SKM-1 treated with dmso at 0.1 percent for 144 hours (cell line): ENCODE data around the gene SLC25A38.
"Not testable (repeated sequence)": the region's sequence is repeated elsewhere in the genome, so short reads cannot be mapped to it uniquely, and the experiment has no call there.

Source experiments
- DNase-seq: peaks from one replicate; lab custom pipeline; 2025; ENCODE audit not compliant: unreplicated experiment; lab: John Stamatoyannopoulos, UW

Gene SLC25A38

DNA sequence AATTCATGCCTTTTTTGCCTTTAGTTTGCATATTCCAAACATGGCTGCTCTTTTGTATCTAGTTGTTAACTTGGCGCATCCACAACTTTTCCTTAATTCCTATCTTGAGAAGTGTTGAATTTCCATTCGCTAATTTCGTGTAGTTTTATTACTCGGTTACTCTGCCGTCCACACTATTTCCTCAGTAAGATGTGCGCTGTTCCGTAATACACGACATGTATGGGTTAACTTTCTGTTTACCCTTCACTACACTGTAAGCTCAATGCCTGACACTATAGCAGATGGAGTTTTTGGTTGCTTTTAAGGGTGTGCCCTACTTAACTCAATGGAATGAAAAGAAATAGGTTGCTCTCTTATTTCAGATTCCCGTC, 24.1 kb downstream of the SLC25A38 start:
- no peak for DNase-seq

DNA sequence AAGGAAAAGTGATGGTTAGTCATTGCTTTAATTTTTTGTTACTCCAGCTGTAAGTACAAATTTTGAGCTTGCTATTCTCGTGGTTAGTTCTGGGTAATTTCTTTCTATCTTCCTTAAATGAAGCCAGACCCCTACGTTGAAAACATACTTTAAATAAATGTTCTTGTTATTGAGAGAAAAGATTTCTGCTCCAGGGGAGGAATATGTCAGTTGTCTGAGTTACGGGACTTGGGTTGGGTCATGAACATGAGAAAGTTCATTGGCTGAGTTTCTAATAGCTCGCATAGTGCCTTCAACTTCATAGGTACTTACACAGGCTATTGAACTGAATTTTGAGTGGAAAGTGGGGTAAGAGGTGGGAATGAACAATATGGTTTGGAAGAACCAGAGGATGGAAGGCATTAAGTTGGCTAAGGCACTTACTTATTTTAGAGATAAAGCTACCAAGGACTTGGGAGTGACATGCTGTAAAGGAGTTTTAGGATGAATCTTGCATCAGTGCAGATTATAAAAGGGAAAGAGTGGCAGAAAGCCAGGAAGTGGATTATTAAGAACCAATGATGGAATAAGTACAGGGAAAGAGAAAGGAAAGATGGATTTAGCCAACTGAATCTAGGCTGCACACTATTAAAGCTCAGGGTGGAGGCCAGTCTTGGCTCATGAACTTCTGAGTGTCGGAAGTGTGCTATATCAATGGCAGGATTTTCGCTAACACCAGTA, 24.8 kb downstream of the SLC25A38 start:
- DNase-seq = no peak

DNA sequence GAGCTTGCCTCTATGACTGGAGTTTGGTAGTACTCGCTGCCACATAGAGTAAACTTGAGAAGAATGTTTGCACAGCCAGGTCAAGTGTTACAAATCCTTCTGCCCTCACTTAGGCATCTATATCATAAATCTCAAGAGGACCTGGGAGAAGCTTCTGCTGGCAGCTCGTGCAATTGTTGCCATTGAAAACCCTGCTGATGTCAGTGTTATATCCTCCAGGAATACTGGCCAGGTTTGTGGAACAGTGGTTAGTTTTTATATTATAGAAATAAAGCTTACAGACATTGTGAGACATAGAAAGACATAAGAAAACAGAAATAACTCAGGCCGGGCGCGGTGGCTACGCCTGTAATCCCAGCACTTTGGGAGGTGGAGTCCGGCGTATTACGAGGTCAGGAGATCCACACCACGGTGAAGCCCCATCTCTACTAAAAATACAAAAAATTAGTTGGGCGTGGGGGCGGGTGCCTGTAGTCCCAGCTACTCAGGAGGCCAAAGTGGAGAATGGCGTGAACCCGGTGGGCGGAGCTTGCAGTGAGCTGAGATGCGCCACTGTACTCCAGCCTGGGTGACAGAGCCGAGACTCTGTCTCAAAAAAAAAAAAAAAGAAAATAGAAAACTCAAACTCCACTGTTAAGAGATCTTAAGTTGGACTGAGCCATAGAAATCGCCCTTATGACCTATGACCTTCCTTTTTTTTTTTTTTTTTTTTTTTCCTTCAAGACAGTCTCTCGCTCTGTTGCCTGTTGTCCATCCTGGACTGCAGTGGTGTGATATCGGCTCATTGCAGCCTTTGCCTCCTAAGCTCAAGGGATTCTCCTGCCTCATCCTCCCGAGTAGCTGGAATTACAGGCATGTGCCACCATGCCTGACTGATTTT, 25.6 kb downstream of the SLC25A38 start:
- no peak for DNase-seq

DNA sequence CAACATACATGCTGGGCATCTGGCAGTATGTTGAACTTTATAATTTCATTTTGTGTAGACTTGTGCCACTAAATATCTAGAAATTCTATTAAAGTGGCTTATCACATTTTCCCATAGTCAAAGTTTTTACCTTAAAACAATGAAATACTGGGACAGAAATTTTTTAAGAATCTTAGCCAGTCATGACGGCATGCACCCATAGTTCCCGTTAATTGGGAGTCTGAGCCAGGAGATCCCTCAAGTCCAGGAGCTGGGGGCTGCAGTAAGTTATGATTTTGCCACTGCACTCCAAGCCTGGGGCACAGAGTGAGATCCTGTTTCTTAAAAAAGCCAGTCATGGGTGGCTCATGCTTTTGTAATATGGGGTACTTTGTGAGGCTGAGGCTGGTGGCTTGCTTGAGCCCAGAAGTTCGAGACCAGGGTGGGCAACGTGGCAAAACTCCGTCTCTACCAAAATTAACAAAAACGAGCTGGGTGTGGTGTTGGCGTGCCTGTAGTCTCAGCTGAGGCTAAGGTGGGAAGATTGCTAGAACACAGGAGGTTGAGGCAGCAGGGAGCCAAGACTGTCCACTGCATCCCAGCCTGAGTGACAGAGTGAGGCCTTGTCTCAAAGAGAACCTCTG, 26.5 kb downstream of the SLC25A38 start:
- DNase-seq = no peak

DNA sequence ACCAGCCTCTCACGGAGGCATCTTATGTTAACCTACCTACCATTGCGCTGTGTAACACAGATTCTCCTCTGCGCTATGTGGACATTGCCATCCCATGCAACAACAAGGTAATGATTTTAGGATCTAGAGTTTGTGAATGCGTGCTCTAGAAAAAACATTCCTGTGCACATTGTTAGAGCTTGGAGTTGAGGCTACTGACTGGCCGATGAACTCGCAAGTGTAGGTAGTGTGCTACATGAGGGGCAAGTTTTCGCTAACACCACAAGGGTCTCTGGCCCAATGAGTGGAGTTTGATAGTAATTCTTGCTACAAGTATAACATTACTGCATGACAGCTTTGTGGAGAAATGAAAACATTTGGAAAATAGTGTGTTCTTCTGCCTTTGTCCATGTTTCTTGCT, 27.7 kb downstream of the SLC25A38 start:
- no peak for DNase-seq

DNA sequence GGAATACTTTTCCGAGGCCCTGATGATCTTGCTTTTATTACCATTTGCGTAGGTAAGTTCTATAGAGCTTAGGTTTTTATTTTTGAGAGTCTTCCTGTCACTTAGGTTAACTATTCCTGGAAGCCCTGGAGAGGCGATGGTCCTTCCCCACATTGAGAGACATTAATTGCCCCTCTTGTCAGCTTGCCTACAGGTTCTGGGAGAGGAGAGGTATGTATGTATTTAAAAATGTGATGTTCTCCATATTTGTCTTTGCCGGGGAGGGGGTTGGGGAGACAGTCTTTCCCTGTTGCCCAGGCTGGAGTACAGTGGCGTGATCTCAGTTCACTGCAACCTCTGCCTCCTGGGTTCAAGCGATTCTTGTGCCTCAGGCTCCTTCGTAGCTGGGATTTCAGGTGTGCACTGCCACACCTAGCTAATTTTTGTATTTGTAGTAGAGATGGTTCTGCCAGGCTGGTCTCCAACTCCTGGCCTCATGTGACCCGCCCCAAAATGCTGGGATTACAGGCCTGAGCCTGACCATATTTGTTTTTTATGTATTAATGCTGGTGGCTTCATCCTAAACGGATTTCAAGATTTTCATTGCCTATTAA, 29.6 kb downstream of the SLC25A38 start:
- no peak for DNase-seq

DNA sequence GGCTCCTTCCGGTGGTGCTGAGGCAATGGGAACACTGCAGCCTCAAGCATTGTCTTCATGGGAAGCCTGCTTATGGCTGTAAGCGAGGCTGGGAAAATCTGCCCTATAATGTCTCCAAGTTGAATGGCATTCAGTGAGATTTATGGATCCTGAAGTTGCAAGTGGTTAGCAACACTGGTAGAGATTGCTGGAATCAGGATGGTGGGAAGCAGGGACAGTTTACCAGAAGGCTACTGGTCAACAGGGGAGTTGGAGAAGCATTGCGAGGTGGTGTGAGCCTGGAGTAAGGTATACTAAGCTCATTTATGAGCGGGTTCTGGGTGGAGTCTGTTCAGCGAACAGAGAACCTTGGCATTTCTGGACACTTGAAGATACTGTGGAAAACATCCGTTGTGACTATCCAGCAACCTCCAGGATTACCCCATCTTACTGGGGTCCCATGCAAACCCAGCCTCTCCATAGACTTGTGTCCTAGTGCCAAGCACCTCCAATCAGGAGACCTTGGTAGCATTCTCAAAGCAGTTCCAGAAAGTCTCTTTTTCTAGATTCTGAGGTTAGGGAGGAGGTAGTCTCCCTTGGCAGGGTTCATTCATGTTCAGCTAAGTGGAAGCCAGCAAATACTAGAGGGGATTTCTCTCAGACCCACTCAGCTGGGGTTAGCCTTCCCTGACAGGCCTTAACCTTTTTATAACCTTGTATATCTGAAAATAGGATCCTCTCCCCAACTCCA, 30.7 kb downstream of the SLC25A38 start:
- no peak for DNase-seq

DNA sequence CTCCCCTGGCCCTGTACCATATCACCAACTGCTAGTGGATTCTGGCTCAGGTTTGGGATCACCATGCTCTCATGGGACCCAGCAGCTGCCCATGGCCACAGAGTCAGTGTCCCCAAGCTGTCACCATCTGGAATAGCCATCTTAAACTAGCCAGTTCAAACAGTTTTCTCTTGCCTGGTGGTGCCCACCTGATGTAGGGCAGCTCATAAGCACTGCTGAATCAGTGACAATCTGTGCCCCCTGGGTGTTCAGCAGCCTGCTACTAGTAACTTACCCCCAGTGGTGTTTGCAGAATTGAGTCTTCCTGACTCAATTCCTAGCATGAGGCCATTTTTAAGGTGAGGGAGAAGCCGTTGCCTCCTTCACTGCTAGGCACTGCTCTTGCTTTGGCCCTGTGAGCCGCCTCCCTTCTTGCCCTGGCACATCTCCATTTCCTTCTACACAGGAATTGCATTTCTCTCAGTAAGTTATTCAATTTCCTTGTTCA, 31.3 kb downstream of the SLC25A38 start:
- DNase-seq = no peak

DNA sequence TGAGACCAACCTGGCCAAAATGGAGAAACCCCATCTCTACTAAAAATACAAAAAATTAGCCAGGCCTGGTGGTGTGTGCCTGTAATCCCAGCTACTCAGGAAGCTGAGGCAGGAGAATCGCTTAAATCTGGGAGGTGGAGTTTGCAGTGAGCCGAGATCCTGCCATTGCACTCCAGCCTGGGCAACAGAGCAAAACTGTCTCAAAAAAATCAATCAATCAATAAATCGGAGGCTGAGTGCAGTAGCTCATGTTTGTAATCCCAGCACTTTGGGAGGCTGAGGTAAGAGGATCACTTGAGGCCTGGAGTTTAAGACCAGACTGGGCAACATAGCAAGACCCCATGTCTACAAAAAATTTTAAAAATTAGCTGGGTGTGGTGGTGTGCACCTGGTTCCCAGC, 32.1 kb downstream of the SLC25A38 start:
- not testable (repeated sequence) for DNase-seq

DNA sequence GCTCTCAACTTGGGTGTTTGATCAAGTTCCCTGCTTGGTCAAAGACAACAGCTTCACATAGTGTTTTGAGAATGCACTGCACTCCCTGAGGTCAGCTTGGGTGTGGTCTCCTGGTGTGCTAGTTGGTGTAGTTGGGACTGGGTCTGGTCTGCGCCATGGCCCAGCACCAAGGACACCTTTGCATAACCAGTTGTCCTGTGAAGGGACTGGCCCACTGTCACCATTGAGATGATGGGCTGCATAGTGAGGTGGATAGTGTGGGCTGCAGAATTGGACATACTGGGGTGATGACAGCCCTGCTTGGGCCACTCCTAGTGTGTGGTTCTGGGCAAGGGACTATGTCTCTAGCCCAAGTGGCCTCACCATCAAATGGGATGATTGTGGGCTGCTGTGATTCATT, 32.8 kb downstream of the SLC25A38 start:
- no peak for DNase-seq

DNA sequence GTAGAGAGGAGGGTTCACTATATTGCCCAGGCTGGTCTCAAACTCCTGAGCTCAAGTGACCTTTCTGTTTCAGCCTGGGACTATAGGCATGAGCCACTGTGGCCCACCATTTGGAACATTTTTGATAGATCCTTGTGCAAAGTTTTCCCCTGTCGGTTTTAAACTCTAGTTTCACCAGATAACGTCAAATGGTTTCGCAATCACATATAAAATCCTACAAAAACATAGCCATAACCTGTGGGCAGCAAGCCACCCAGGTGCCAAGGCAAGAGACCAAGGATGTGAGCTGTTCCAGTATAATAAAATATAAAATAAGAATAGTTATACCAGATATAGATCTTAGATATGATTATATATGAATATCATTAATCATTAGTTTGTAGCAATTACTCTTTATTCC, 33.8 kb downstream of the SLC25A38 start:
- DNase-seq = not testable (repeated sequence)

DNA sequence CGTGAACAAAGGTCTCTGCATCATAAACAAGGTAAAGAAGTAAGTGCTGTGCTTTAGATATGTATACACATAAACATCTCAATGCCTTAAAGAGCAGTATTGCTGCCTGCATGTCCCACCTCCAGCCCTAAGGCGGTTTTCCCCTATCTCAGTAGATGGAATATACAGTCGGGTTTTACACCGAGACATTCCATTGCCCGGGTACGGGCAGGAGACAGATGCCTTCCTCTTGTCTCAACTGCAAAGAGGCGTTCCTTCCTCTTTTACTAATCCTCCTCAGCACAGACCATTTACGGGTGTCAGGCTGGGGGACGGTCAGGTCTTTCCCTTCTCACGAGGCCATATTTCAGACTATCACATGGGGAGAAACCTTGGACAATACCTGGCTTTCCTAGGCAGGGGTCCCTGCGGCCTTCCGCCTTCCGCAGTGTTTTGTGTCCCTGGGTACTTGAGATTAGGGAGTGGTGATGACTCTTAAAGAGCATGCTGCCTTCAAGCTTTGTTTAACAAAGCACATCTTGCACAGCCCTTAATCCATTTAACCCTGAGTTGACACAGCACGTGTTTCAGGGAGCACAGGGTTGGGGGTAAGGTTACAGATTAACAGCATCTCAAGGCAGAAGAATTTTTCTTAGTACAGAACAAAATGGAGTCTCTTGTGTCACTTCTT, 35.5 kb downstream of the SLC25A38 start:
- not testable (repeated sequence) for DNase-seq

DNA sequence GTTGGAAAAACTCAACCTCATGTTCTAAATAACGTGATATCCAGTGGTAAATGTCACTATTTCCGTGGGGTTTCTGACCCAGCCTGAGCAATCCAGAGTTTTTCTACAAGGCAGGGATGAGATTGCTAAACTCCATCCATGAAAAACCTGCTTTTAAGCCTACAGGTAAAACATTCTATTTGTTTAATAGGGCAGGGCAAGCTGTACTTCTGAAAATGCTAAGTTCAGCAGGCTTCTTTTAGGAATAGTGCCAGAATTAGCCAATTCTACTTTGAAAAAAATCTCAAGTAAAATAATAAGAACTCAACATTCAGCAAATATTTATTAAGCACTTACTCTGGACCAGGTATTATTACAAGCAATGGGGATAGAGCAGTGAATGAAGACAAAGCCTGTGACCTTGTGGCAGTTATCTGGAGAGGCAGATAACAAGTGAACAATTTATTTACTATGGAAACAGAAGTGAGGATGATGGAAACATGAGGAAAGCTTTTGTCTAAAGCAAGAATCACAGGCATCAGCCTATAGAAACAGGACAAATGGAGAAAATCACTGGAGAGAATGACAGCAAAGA, 36.7 kb downstream of the SLC25A38 start:
- DNase-seq = no peak

DNA sequence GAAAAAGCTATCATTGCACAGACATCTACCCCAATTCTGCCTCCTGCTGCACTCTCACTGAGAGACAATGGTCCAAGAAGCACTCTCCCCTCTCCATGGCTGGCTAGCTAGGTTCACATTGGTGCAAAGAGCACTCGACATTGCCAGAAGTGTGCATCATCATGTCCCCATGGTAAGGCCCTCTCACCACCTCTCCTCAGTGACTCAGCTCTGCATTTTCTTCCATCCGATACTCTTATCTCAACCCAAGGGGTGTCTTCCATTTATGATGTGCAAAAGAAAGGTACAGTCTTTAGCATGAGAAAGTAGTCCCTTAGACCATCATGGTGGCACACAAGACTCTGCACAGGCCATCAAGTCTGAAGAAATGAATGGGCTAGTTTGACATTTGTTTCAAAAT, 37.4 kb downstream of the SLC25A38 start:
- DNase-seq = no peak

DNA sequence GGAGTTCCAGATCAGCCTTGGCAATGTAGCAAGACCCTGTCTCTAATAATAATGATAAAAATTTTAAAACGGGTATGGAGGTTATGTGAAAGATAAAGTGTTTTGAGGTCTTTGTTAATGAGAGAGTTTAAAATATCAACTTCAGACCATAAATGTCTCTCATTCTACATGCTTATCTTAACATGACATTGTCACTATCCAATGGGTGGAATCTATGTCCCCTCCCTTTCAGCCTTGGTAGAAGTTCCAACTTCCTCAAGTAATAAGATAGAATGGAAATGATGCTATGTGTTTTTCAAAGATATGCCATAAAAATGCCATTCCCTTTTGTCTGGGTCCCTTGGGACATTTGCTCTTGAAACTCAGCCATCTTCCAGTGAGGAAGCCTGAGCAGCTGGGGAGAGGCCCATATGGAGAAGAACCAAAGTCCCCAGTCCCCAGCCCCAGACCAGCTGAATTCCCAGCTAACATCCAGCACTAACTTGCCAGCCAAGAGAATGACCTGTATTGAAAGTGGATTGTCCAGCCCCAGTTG, 40.3 kb downstream of the SLC25A38 start:
- no peak for DNase-seq

DNA sequence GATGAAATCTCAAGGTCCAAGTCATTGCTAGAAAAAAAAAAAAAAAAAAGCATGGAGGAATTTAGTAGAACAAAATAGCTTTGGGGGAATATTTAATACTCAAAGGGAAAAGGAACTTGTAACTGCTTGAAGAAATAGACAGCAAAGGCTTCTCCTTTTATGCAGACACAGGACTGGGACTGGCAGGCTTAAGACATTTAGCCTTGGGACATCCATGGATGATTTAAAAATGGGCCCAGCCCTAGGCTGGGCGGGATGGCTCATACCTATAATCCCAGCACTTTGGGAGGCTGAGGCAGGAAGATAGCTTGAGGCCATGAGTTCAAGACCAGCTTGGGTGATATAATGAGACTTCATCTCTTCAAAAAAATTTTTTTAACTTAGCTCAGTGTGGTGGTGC, 43.1 kb downstream of the SLC25A38 start:
- no peak for DNase-seq

DNA sequence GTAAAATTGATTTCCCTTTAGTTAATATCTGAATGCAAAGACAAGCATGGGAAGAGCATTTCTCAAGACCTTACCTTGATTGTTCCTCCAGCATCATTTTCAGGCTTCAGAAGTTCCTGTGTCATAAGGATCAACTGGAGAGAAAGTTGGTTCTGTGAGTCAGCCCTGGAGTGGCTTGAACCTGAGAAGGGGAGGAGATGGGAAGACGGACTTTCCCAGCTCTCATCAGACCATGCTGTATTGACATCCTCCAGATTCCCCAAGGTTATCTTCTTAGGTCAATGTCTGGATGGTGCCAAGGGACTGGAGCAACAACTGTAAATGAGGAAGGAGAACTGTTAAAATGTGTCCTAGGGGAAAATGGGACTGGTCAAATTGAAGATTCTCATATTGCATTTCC, 44.3 kb downstream of the SLC25A38 start:
- no peak for DNase-seq

DNA sequence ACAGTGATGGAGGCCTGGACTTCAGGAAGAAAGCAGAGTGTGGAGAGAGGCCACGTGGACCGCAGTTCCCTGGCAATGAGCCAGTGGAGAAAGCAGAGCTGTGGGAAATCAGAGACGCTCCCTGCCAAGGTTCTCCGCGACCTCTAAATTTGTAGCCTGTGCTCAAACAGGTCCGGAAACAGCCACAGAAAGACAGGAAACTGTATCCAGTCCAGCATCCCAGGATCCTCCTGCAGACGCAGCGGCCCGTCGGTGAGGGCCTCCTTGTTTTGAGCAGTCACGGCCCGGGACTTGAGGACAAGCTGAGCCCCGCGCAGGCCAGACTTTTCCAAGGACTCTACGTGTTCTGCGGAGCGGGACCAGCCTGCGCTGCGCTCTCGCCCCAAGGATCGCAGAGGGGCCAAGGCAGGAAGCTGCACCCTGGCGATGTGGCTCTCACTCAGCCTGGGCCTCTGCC, 45.6 kb downstream of the SLC25A38 start:
- DNase-seq = no peak

DNA sequence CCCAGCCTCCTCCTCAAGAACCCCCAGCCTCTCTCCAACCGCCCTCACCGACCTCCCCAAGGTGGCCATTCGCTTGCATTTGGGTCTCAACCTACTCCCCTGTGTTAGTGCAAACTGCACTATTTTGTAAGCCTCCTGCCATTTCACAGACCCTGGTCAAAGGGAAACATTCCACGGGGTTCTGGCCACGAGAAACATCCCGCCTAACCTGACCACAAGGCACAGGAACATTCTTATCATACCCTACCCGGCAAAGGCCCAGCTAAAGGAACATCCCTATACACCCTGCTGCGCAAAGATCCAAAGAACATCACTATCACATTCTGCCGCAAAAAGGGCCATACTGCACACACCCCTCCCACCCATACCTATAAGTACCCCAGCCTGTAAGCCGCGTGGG, 46.3 kb downstream of the SLC25A38 start:
- DNase-seq = no peak

DNA sequence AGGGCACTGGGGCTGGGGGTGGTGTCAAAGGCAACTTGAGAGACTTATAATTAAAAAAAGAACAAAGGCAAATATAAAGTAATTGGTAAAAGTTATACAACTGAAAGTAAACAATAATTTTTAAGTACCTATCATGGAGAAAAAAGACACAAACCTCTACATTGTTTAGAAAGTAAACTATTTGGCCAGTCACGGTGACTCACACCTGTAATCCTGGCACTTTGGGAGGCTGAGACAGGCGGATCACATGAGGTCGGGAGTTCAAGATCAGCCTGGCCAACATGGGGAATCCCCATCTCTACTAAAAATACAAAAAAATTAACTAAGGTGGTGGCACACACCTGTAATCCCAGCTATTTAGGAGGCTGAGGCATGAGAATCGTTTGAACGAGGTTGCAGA, 49.2 kb downstream of the SLC25A38 start:
- DNase-seq = no peak
